Activated CD8-positive, alpha-beta T cell treated with anti-CD3 and anti-CD28 coated beads, Interleukin-2, amount 10 ng/mL, durations not matched to agents 7 days and 5 days (primary cell): ENCODE results near the gene TIMM13. TPM values are rescaled to one million over a fixed set of nuclear protein-coding genes. Genes with fewer than 3 reads are reported as not detected.
"Not testable (repeated sequence)": the region's sequence is repeated elsewhere in the genome, so short reads cannot be mapped to it uniquely, and the experiment has no call there.

ENCODE experiments used
- ATAC-seq: fragments of 150-1000 bp; cut with Tn5 transposase; one replicate; pipeline ENCODE4 v1.10.0; 2021; ENCODE audit warnings: moderate library complexity
- CTCF ChIA-PET: fragments of 350-600 bp; sonication (Branson Sonifier 250); formaldehyde crosslinking; loops from one replicate; lab custom pipeline; 2021; ENCODE audit warnings: antibody characterized with exemption; lab: Charles Lee
- POLR2A ChIA-PET: fragments of 350-600 bp; sonication (Branson Sonifier 250); formaldehyde crosslinking; loops from one replicate; lab custom pipeline; 2021; ENCODE audit warnings: antibody characterized with exemption; lab: Charles Lee
- DNase-seq: peaks from one replicate; pipeline ENCODE4 v3.0.0-alpha.2; 2020
- H3K27ac Mint-ChIP-seq: one replicate; pipeline ENCODE4 v1.8.0; 2021; ENCODE audit warnings: mild to moderate bottlenecking, mixed read lengths
- H3K27me3 Mint-ChIP-seq: one replicate; pipeline ENCODE4 v1.8.0; 2021; ENCODE audit warnings: low read depth, mixed read lengths
- H3K36me3 Mint-ChIP-seq: one replicate; pipeline ENCODE4 v1.8.0; 2021; ENCODE audit warnings: low read depth, mixed read lengths
- H3K4me1 Mint-ChIP-seq: one replicate; pipeline ENCODE4 v1.8.0; 2021; ENCODE audit warnings: low read depth, mixed read lengths
- H3K4me3 Mint-ChIP-seq: one replicate; pipeline ENCODE4 v1.8.0; 2021; ENCODE audit warnings: mild to moderate bottlenecking, mixed read lengths
- H3K9me3 Mint-ChIP-seq: one replicate; pipeline ENCODE4 v1.8.0; 2022; ENCODE audit warnings: mixed read lengths; ENCODE audit not compliant: insufficient read depth
- total RNA-seq, 2 experiments: library from RNA; stranded (reverse); gene quantifications; one replicate each; pipeline ENCODE4 v1.2.3, GENCODE V29; 2021

TIMM13 gene
- total RNA-seq, 2 experiments from 2014 or later: 75.1 to 80.2 TPM

DNA sequence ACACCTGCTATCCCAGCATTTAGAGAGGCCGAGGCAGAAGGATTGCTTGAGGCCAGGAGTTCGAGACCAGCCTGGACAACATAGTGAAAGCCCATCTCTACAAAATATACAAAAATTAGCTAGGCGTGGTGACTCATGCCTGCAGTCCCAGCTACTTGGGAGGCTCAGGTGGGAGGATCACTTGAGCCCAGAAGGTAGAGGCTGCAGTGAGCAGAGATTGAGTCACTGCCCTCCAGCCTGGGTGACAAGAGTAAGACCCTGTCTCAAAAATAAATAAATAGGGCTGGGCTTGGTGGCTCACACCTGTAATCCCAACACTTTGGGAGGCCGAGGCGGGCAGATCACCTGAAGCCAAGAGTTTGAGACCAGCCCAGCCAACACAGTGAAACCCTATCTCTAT lies 36.3 kb upstream of the TIMM13 start:
- peak overlapping the region; percentile 53 for H3K4me3 Mint-ChIP-seq
- ChIA-PET CTCF (interaction anchor here (1.0 to 4.2 kb wide), 4 partner anchors 89 to 155 kb away, joined by 3 to 21 read pairs (median 4); no protein-coding TSS in a partner anchor), POLR2A (interaction anchor here (1.0 to 5.7 kb wide), 3 partner anchors 13 to 147 kb away, joined by 4 to 46 read pairs (median 5); partner anchors contain the start of gene GADD45B)
- not testable (repeated sequence) for H3K9me3 Mint-ChIP-seq, DNase-seq, H3K36me3 Mint-ChIP-seq, ATAC-seq, H3K27me3 Mint-ChIP-seq
- peak overlapping the region; percentile 69 for H3K27ac Mint-ChIP-seq
- H3K4me1 Mint-ChIP-seq: peaks cover 23% of the 10 kb centered on the region

DNA sequence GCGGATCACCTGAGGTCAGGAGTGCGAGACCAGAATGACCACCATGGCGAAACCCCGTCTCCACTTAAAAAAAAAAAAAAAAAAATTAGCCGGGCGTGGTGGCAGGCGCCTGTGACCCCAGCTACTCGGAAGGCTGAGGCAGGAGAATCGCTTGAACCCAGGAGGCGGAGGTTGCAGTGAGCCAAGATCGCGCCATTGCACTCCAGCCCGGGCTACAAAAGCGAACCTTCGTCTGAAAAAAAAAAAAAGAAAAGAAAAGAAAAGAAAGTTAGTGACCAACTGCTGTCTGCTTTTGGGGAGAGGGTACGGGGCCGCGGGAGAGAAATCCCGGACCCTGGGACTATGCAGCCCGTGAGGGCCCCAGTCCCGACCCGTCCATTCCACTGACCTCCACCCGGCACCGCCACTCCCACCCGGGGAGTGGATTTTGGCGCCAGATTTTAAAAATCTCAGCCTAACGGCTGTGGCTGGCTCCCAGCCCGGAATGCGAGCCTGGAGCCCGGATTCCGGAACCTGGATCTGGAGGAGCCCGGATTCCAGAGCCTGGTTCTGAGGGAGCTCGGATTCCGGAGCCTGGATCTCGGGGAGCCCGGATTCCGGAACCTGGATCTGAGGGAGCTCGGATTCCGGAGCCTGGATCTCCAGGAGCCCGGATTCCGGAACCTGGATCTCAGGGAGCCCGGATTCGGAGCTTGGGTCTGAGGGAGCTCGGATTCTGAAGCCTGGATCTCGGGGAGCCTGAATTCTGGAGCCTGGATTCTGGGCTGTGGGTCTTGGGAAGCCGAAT lies 35.4 kb upstream of the TIMM13 start:
- Mint-ChIP-seq H3K27ac (peak overlapping the region; percentile 91), H3K4me3 (peak overlapping the region; percentile 91), H3K4me1 (peaks cover 19% of the 10 kb centered on the region), H3K36me3 (peaks cover 3% of the 10 kb centered on the region), H3K27me3 (no peaks in the 10 kb centered on the region), H3K9me3 (no peaks in the 10 kb centered on the region)
- ATAC-seq (no peak), DNase-seq (no peak)
- ChIA-PET POLR2A (interaction anchor here (1.2 to 5.7 kb wide), 5 partner anchors 10 to 158 kb away, joined by 3 to 46 read pairs (median 4); partner anchors contain the start of gene GADD45B), CTCF (interaction anchor here (0.7 to 4.2 kb wide), 3 partner anchors 148 to 378 kb away, joined by 3 to 21 read pairs (median 4); partner anchors contain the start of gene ZNF555)

DNA sequence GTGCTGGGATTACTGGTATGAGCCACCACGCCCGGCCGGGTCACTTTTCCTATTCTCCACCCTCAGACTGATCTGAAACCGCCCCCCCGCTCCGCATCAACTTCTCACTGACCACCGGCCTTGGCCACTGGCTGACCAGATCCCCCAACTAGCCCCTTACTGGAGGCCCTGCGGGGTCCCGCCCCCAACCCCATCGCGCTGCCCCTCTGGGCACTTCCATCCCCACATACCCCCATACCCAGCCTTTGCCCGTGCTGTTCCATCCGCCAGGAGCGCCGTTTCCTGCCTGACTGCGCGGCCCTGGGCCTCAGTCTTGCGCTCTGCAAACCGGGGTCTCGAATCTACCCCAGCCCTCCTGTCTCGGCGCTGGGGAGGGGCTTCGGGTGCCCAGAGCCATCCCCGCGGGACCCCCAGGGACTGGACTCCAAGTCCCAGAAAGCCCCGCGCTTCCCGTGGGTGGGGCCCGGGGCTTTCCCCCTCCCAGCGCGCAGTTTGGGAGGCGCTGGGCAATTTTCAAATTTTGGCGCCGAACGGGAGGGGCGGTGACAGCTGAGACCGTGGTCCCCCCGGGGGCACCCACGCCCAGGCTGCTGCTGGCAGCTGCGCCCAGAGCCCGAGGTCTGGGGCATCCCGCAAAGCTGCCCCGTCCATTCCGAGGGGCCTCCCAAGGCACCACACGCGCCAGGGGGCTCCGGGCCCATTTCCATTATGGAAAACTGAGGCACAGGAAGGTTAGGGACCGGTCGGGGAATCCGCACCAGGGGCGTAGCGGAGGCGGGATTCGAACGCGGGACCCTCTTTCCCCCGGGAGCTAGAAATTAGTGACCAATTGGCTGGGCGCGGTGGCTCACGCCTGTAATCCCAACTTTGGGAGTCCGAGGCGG lies 34.6 kb upstream of the TIMM13 start:
- H3K36me3 Mint-ChIP-seq: peaks cover 7% of the 10 kb centered on the region
- CTCF ChIA-PET: interaction anchor here (0.7 to 4.2 kb wide), 6 partner anchors 12 to 379 kb away, joined by 3 to 21 read pairs (median 4); partner anchors contain the start of gene ZNF555
- peak overlapping the region; percentile 91 for H3K4me3 Mint-ChIP-seq
- peaks cover 22% of the 10 kb centered on the region for H3K4me1 Mint-ChIP-seq
- no peaks in the 10 kb centered on the region for H3K27me3 Mint-ChIP-seq
- peak overlapping the region; percentile 91 for H3K27ac Mint-ChIP-seq
- peak; percentile 81 for ATAC-seq
- peak; percentile 83 for DNase-seq
- POLR2A ChIA-PET: interaction anchor here (1.2 to 5.7 kb wide), 5 partner anchors 11 to 159 kb away, joined by 3 to 46 read pairs (median 4); partner anchors contain the start of gene GADD45B
- no peaks in the 10 kb centered on the region for H3K9me3 Mint-ChIP-seq

DNA sequence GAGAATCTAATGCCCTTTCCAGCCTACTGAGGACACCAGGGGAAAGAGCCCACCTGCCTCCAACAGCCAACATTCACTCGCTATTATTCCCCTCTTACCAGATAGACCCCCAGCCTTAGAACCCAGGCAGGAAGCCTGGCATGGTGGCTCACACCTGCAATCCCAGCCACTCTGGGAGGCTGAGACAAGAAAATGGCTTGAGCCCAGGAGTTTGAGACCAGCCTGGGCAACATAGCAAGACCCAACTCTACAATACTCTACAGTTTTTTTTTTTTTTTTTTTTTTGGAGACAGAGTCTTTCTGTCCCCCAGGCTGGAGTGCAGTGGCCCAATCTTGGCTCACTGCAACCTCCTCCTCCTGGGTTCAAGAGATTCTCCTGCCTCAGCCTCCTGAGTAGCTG lies 32.9 kb upstream of the TIMM13 start:
- no peak for DNase-seq
- H3K27ac Mint-ChIP-seq: no peak overlapping the region
- peaks cover 8% of the 10 kb centered on the region for H3K36me3 Mint-ChIP-seq
- no peaks in the 10 kb centered on the region for H3K9me3 Mint-ChIP-seq
- H3K4me1 Mint-ChIP-seq: peaks cover 27% of the 10 kb centered on the region
- no peak overlapping the region for H3K4me3 Mint-ChIP-seq
- CTCF ChIA-PET: interaction anchor here (1.4 to 1.5 kb wide), 2 partner anchors 160 to 177 kb away, joined by 4 read pairs; no protein-coding TSS in a partner anchor
- H3K27me3 Mint-ChIP-seq: no peaks in the 10 kb centered on the region
- no peak for ATAC-seq
- POLR2A ChIA-PET: interaction anchor here (0.9 to 5.7 kb wide), 2 partner anchors 17 to 160 kb away, joined by 3 to 46 read pairs; partner anchors contain the start of gene GADD45B

DNA sequence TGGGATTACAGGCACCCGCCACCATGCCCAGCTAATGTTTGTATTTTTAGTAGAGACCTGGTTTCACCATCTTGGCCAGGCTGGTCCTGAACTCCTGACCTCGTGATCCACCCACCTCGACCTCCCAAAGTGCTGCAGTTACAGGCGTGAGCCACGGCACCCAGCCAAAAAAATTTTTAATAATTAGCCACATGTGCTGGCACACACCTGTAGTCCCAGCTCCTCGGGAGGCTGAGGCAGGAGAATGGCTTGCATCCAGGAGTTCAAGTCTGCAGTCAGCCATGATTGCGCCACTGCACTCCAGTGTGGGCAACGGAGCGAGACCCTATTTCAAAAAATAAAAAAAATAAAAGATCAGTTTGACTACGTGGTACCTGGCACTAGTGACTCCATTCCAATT lies 31.4 kb upstream of the TIMM13 start:
- POLR2A ChIA-PET, DNase-seq, H3K4me3 Mint-ChIP-seq: not testable (repeated sequence)

DNA sequence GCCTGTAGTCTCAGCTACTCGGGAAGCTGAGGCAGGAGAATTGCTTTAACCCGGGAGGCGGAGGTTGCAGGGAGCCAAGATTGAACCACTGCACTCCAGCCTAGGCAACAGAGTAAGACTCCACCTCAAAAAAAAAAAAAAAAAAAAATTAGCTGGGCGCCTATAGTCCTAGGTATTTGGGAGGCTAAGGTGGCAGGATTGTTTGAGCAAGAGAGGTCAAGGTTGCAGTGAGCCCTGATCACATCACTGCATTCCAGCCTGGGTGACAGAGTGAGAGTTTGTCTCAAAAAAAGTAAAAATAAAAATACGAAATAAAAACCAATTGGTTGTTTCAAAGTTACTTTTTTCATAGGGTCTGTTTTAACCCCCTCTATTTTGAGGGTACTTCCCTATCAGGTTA lies 30.7 kb upstream of the TIMM13 start:
- no peaks in the 10 kb centered on the region for H3K27me3 Mint-ChIP-seq
- H3K9me3 Mint-ChIP-seq: no peaks in the 10 kb centered on the region
- DNase-seq (no peak), ATAC-seq (no peak)
- POLR2A ChIA-PET: interaction anchor here (1.2 to 2.7 kb wide), 2 partner anchors 18 to 31 kb away, joined by 5 to 30 read pairs; partner anchors contain the start of genes GADD45B and TIMM13
- H3K4me3 Mint-ChIP-seq: no peak overlapping the region
- peaks cover 15% of the 10 kb centered on the region for H3K36me3 Mint-ChIP-seq
- CTCF ChIA-PET: interaction anchor here (1.6 to 2.5 kb wide), 4 partner anchors 16 to 163 kb away, joined by 4 to 8 read pairs (median 6); partner anchors contain the start of gene GADD45B
- no peak overlapping the region for H3K27ac Mint-ChIP-seq
- peaks cover 38% of the 10 kb centered on the region for H3K4me1 Mint-ChIP-seq

More for the DNA sequence above, 31.4 kb upstream of the TIMM13 start:
- ATAC-seq, H3K27me3 Mint-ChIP-seq, H3K27ac Mint-ChIP-seq, CTCF ChIA-PET, H3K9me3 Mint-ChIP-seq: not testable (repeated sequence)
- Mint-ChIP-seq H3K4me1 (peaks cover 38% of the 10 kb centered on the region), H3K36me3 (peaks cover 15% of the 10 kb centered on the region)

DNA sequence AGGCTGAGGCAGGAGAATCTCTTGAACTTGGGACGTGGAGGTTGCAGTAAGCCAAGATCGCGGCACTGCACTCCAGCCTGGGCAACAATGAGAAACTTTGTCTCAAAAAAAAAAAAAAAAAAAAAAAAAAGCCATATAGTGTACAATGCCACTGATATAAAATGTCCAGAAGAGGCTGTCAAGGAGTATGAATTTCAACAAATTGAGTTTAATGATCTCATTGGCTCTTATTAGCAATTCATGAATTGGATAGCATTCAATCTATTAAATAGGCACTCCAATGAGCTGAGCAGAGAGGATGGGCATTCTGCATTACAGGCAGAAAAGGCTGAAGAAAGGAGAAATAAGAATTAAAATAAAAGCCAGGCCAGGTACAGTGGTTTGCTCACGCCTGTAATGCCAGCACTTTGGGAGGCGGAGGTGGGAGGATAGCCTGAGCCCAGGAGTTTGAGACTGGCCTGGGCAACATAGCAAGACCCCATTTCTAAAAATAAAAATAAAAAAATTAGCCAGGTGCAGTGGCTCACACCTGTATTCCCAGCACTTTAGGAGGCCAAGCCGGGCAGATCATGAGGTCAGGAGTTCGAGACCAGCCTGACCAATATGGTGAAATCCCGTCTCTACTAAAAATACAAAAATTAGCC lies 30.1 kb upstream of the TIMM13 start:
- DNase-seq (no peak), ATAC-seq (no peak)
- H3K4me1 Mint-ChIP-seq: peaks cover 38% of the 10 kb centered on the region
- H3K36me3 Mint-ChIP-seq: peaks cover 15% of the 10 kb centered on the region
- H3K27ac Mint-ChIP-seq: peak overlapping the region; percentile 88
- H3K27me3 Mint-ChIP-seq: no peaks in the 10 kb centered on the region
- ChIA-PET POLR2A (interaction anchor here (0.6 to 2.7 kb wide), 6 partner anchors 9 to 187 kb away, joined by 3 to 30 read pairs (median 4); partner anchors contain the start of genes GADD45B and TIMM13), CTCF (interaction anchor here (0.6 to 2.5 kb wide), 9 partner anchors 16 to 362 kb away, joined by 3 to 8 read pairs (median 5); partner anchors contain the start of genes GADD45B, MOB3A and TIMM13)
- H3K4me3 Mint-ChIP-seq: peak overlapping the region; percentile 78
- no peaks in the 10 kb centered on the region for H3K9me3 Mint-ChIP-seq

DNA sequence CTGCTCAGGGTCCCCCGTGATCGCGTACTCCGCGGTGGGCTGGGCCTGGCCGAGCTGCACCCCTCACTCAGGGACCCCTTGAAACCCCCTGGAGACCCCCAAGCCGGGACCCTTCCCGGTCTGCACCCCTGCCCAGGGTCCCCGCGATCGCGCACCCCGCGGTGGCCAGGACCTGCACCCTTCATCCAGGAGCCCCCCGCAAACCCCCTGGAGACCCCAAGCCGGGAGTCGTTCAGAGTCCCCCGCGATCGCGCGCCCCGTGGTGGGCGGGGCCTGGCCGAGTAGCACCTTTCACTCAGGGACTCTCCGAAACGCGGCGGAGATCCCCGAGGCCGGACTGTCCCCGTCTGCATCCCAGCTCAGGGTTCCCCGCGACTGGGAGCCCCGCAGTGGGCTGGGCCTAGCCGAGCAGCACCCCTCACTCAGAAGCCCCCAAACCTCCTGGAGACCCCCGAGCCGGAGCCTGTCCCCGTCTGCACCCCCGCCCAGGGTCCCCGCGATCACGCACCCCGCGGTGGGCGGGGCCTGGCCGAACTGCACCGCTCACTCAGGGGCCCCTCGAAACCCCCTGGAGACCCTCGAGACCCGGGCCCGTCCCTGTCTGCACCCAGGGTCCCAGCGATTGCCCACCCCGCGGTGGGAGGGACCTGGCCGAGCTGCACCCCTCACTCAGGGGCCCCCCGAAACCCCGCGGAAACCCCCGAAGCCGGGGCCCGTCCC lies 28.6 kb upstream of the TIMM13 start:
- POLR2A ChIA-PET: interaction anchor here (0.7 to 2.7 kb wide), 9 partner anchors 10 to 226 kb away, joined by 3 to 30 read pairs (median 4); partner anchors contain the start of gene GADD45B
- Mint-ChIP-seq H3K4me3 (peak overlapping the region; percentile 85), H3K4me1 (peaks cover 28% of the 10 kb centered on the region), H3K36me3 (peaks cover 15% of the 10 kb centered on the region), H3K9me3 (no peaks in the 10 kb centered on the region), H3K27me3 (no peaks in the 10 kb centered on the region), H3K27ac (peak overlapping the region; percentile 86)
- peak; percentile 61 for ATAC-seq
- CTCF ChIA-PET: interaction anchor here (0.7 to 2.5 kb wide), 7 partner anchors 13 to 158 kb away, joined by 3 to 8 read pairs (median 6); partner anchors contain the start of genes GADD45B and TIMM13
- DNase-seq: peak; percentile 62

DNA sequence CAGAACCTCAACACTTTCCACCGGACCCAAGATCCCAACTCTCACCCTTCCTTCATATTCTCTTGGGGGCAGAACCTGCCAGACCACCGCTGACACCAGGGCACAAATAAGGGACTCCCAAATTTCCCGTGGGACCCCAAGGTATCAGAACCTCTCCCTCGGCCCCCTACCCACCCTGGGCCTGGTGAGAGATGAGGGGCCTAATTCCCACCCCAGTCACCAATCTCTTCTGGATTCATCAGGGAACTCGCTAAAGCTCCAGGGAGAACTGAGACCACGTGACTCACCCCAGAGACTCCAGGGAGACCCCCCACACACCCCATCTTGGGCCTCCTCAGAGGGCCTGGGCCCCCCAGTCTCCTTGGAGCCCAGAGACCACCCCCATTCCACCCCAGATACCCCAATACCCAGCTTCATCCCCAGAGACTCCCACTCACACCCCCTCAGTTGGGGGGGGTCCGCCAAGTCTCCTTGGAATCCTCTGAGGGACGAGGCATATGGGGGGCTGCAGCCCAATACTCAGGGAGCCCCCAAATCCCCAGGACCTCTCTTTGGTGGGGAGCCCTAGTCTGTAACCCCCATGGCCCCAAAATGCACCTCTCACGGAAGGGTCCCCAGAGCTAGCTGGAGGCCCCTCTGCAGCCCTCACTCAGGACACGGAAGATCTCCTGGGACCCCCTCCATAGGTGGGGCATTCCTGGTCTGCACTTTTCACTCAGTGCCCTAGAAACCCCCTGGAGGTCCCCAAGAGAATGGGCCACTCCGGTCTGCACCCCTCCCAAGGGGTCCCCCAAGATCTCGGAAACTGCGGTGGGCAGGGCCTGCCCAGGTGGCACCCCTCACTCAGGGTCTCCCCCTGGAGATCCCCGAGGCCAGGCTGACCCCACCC lies 27.8 kb upstream of the TIMM13 start:
- H3K36me3 Mint-ChIP-seq: peaks cover 17% of the 10 kb centered on the region
- DNase-seq (no peak), ATAC-seq (no peak)
- ChIA-PET CTCF (interaction anchor here (1.1 to 2.5 kb wide), 2 partner anchors 21 to 63 kb away, joined by 3 to 6 read pairs; partner anchors contain the start of gene GADD45B), POLR2A (interaction anchor here (0.7 to 2.7 kb wide), 6 partner anchors 21 to 226 kb away, joined by 3 to 30 read pairs (median 4); partner anchors contain the start of genes GADD45B and TIMM13)
- peak overlapping the region; percentile 69 for H3K27ac Mint-ChIP-seq
- peaks cover 26% of the 10 kb centered on the region for H3K4me1 Mint-ChIP-seq
- no peaks in the 10 kb centered on the region for H3K27me3 Mint-ChIP-seq
- peak overlapping the region; percentile 85 for H3K4me3 Mint-ChIP-seq
- H3K9me3 Mint-ChIP-seq: no peaks in the 10 kb centered on the region
